Measurements from ENCODE around the gene GPR157. TPM values are rescaled to one million over a fixed set of nuclear protein-coding genes. Genes with fewer than 3 reads are reported as not detected.

GPR157 gene
- total and polyA plus RNA-seq, 2 of the 13 experiments (the other 11 are each of a cell fraction or from before 2014, with no cell fraction given), result 10.1 to 19.2 TPM

GRCh38 chr1:9112961-9113880, 15.7 kb downstream of the GPR157 start (continued):
- TF ChIP-seq, protein P1, sequence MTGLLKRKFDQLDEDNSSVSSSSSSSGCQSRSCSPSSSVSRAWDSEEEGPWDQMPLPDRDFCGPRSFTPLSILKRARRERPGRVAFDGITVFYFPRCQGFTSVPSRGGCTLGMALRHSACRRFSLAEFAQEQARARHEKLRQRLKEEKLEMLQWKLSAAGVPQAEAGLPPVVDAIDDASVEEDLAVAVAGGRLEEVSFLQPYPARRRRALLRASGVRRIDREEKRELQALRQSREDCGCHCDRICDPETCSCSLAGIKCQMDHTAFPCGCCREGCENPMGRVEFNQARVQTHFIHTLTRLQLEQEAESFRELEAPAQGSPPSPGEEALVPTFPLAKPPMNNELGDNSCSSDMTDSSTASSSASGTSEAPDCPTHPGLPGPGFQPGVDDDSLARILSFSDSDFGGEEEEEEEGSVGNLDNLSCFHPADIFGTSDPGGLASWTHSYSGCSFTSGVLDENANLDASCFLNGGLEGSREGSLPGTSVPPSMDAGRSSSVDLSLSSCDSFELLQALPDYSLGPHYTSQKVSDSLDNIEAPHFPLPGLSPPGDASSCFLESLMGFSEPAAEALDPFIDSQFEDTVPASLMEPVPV (CRISPR knock-in tag; IDR thresholded peaks at IDR 0.05), result peak; percentile 87; the same call in 1 of the 2 replicates
- TF ChIP-seq, protein P2, sequence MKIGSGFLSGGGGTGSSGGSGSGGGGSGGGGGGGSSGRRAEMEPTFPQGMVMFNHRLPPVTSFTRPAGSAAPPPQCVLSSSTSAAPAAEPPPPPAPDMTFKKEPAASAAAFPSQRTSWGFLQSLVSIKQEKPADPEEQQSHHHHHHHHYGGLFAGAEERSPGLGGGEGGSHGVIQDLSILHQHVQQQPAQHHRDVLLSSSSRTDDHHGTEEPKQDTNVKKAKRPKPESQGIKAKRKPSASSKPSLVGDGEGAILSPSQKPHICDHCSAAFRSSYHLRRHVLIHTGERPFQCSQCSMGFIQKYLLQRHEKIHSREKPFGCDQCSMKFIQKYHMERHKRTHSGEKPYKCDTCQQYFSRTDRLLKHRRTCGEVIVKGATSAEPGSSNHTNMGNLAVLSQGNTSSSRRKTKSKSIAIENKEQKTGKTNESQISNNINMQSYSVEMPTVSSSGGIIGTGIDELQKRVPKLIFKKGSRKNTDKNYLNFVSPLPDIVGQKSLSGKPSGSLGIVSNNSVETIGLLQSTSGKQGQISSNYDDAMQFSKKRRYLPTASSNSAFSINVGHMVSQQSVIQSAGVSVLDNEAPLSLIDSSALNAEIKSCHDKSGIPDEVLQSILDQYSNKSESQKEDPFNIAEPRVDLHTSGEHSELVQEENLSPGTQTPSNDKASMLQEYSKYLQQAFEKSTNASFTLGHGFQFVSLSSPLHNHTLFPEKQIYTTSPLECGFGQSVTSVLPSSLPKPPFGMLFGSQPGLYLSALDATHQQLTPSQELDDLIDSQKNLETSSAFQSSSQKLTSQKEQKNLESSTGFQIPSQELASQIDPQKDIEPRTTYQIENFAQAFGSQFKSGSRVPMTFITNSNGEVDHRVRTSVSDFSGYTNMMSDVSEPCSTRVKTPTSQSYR (CRISPR knock-in tag; IDR thresholded peaks at IDR 0.05; ENCODE audit: borderline replicate concordance), result 0 out of 2 replicates have a peak, but pooled peaks have one; percentile 22
- TF ChIP-seq ZNF792 (CRISPR knock-in tag; IDR thresholded peaks at IDR 0.05) (peak; percentile 82; the same call in 1 of the 2 replicates), TCF7 (IDR thresholded peaks at IDR 0.05; ENCODE audit: low read depth) (peak; percentile 59; the same call in 1 of the 2 replicates), ZNF580 (CRISPR knock-in tag; IDR thresholded peaks at IDR 0.05; ENCODE audit: borderline replicate concordance, low read depth) (peak; percentile 42; the same call in 1 of the 2 replicates), HDAC2 (CRISPR knock-in tag; IDR thresholded peaks at IDR 0.05) (peak; percentile 98), SSRP1 (CRISPR knock-in tag; IDR thresholded peaks at IDR 0.05) (peak; percentile 80; the same call in 1 of the 2 replicates), ZNF569 (CRISPR knock-in tag; IDR thresholded peaks at IDR 0.05; ENCODE audit: borderline replicate concordance) (0 out of 2 replicates have a peak, but pooled peaks have one; percentile 40), THAP7 (CRISPR knock-in tag; IDR thresholded peaks at IDR 0.05) (peak; percentile 69; the same call in 1 of the 2 replicates), ZNF331 (CRISPR knock-in tag; IDR thresholded peaks at IDR 0.05) (peak; percentile 59), PHF5A (CRISPR knock-in tag; IDR thresholded peaks at IDR 0.05; ENCODE audit: low read depth, unreplicated experiment) (peak; percentile 57), ZNF598 (CRISPR knock-in tag; IDR thresholded peaks at IDR 0.05; ENCODE audit: borderline replicate concordance) (no peak), ZBTB38 (CRISPR knock-in tag; IDR thresholded peaks at IDR 0.05) (peak; percentile 72; the same call in 1 of the 2 replicates), NFKB2 (CRISPR knock-in tag; IDR thresholded peaks at IDR 0.05; ENCODE audit: borderline replicate concordance) (peak; percentile 68; the same call in 1 of the 2 replicates), NFKBIZ (CRISPR knock-in tag; IDR thresholded peaks at IDR 0.05) (no peak; the same call in 1 of the 2 replicates)
- TF ChIP-seq, protein P3, sequence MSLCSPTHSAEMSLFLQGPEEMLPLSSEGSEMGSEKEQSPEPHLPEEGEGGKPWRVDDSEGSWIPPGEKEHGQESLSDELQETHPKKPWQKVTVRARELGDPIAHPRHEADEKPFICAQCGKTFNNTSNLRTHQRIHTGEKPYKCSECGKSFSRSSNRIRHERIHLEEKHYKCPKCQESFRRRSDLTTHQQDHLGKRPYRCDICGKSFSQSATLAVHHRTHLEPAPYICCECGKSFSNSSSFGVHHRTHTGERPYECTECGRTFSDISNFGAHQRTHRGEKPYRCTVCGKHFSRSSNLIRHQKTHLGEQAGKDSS (CRISPR knock-in tag; IDR thresholded peaks at IDR 0.05; ENCODE audit: borderline replicate concordance, low read depth), result peak; percentile 98
- TF ChIP-seq, protein P4, sequence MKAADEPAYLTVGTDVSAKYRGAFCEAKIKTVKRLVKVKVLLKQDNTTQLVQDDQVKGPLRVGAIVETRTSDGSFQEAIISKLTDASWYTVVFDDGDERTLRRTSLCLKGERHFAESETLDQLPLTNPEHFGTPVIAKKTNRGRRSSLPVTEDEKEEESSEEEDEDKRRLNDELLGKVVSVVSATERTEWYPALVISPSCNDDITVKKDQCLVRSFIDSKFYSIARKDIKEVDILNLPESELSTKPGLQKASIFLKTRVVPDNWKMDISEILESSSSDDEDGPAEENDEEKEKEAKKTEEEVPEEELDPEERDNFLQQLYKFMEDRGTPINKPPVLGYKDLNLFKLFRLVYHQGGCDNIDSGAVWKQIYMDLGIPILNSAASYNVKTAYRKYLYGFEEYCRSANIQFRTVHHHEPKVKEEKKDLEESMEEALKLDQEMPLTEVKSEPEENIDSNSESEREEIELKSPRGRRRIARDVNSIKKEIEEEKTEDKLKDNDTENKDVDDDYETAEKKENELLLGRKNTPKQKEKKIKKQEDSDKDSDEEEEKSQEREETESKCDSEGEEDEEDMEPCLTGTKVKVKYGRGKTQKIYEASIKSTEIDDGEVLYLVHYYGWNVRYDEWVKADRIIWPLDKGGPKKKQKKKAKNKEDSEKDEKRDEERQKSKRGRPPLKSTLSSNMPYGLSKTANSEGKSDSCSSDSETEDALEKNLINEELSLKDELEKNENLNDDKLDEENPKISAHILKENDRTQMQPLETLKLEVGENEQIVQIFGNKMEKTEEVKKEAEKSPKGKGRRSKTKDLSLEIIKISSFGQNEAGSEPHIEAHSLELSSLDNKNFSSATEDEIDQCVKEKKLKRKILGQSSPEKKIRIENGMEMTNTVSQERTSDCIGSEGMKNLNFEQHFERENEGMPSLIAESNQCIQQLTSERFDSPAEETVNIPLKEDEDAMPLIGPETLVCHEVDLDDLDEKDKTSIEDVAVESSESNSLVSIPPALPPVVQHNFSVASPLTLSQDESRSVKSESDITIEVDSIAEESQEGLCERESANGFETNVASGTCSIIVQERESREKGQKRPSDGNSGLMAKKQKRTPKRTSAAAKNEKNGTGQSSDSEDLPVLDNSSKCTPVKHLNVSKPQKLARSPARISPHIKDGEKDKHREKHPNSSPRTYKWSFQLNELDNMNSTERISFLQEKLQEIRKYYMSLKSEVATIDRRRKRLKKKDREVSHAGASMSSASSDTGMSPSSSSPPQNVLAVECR (CRISPR knock-in tag; IDR thresholded peaks at IDR 0.05; ENCODE audit: borderline replicate concordance), result peak; percentile 57; the same call in 1 of the 2 replicates

Measured in HepG2 (cell line).